ENCODE data around the gene SEMA4D.

The SEMA4D gene

GRCh38 chr9:89518466-89519365 lies 20.8 kb upstream of the SEMA4D start:
- CTCF ChIA-PET, result interaction anchor here (0.6 to 2.0 kb wide), 9 partner anchors 9 to 89 kb away, joined by 3 to 13 read pairs (median 3); no protein-coding TSS in a partner anchor
- no peak for DNase-seq (ENCODE audit: extremely low spot score)
- no peak for TF ChIP-seq CTCF (IDR thresholded peaks at IDR 0.05; ENCODE audit: control extremely low read depth, extremely low read depth, low read depth, missing control alignments)
- POLR2A ChIA-PET, result interaction anchor here (0.9 kb wide), 1 partner anchor 27 kb away, joined by 3 read pairs; no protein-coding TSS in a partner anchor

GRCh38 chr9:89515416-89515815 lies 17.5 kb upstream of the SEMA4D start:
- ChIA-PET POLR2A (no interaction called here), CTCF (interaction anchor here (2.6 kb wide), 1 partner anchor 33 kb away, joined by 7 read pairs; no protein-coding TSS in a partner anchor)
- no peak for DNase-seq (ENCODE audit: extremely low spot score)
- no peak for TF ChIP-seq CTCF (IDR thresholded peaks at IDR 0.05; ENCODE audit: control extremely low read depth, extremely low read depth, low read depth, missing control alignments)

GRCh38 chr9:89514956-89515355 lies 17.0 kb upstream of the SEMA4D start:
- ChIA-PET POLR2A (no interaction called here), CTCF (interaction anchor here (2.6 kb wide), 1 partner anchor 34 kb away, joined by 7 read pairs; no protein-coding TSS in a partner anchor)
- TF ChIP-seq CTCF (IDR thresholded peaks at IDR 0.05; ENCODE audit: control extremely low read depth, extremely low read depth, low read depth, missing control alignments), result no peak
- DNase-seq (ENCODE audit: extremely low spot score), result no peak

GRCh38 chr9:89514337-89514736 lies 16.4 kb upstream of the SEMA4D start:
- no peak for DNase-seq (ENCODE audit: extremely low spot score)
- POLR2A ChIA-PET, result no interaction called here
- no peak for TF ChIP-seq CTCF (IDR thresholded peaks at IDR 0.05; ENCODE audit: control extremely low read depth, extremely low read depth, low read depth, missing control alignments)
- CTCF ChIA-PET, result interaction anchor here (2.6 kb wide), 1 partner anchor 34 kb away, joined by 7 read pairs; no protein-coding TSS in a partner anchor

GRCh38 chr9:89513837-89514236 lies 15.9 kb upstream of the SEMA4D start:
- no peak for DNase-seq (ENCODE audit: extremely low spot score)
- CTCF ChIA-PET, result interaction anchor here (1.2 to 2.6 kb wide), 4 partner anchors 10 to 35 kb away, joined by 3 to 7 read pairs (median 4); no protein-coding TSS in a partner anchor
- POLR2A ChIA-PET, result no interaction called here
- no peak for TF ChIP-seq CTCF (IDR thresholded peaks at IDR 0.05; ENCODE audit: control extremely low read depth, extremely low read depth, low read depth, missing control alignments)

- CTCF ChIA-PET, result interaction anchor here (1.1 to 1.7 kb wide), 3 partner anchors 10 to 36 kb away, joined by 4 to 5 read pairs (median 5); no protein-coding TSS in a partner anchor
- no peak for TF ChIP-seq CTCF (IDR thresholded peaks at IDR 0.05; ENCODE audit: control extremely low read depth, extremely low read depth, low read depth, missing control alignments)
These were observed 14.5 kb upstream of the SEMA4D start for GRCh38 chr9:89512382-89512781.

More at GRCh38 chr9:89512382-89512781, 14.5 kb upstream of the SEMA4D start:
- POLR2A ChIA-PET, result no interaction called here
- no peak for DNase-seq (ENCODE audit: extremely low spot score)
